ENCODE results near the gene NPEPL1.

NPEPL1 gene

GRCh38 chr20:58668901-58669286 lies 23.7 kb upstream of the NPEPL1 start:
- TF ChIP-seq CTCF (conservative IDR thresholded peaks at IDR 0.05) = no peak
- H3K27ac ChIP-seq = no peak overlapping the region

- H3K27ac ChIP-seq = no peak overlapping the region
- TF ChIP-seq CTCF (conservative IDR thresholded peaks at IDR 0.05) = no peak
Observed at GRCh38 chr20:58669287-58670006, 23.2 kb upstream of the NPEPL1 start.

GRCh38 chr20:58670102-58670501 lies 22.5 kb upstream of the NPEPL1 start:
- TF ChIP-seq CTCF (conservative IDR thresholded peaks at IDR 0.05) = no peak
- H3K27ac ChIP-seq = no peak overlapping the region

- H3K27ac ChIP-seq = no peak overlapping the region
- TF ChIP-seq CTCF (conservative IDR thresholded peaks at IDR 0.05) = no peak
Observed at GRCh38 chr20:58670659-58671058, 21.9 kb upstream of the NPEPL1 start.

- no peak overlapping the region for H3K27ac ChIP-seq
- no peak for TF ChIP-seq CTCF (conservative IDR thresholded peaks at IDR 0.05)
Observed at GRCh38 chr20:58673119-58673518, 19.5 kb upstream of the NPEPL1 start.

- no peak for TF ChIP-seq CTCF (conservative IDR thresholded peaks at IDR 0.05)
- no peak overlapping the region for H3K27ac ChIP-seq
Observed at GRCh38 chr20:58675146-58675584, 17.4 kb upstream of the NPEPL1 start.

GRCh38 chr20:58675641-58676040 lies 17.0 kb upstream of the NPEPL1 start:
- H3K27ac ChIP-seq = no peak overlapping the region
- no peak for TF ChIP-seq CTCF (conservative IDR thresholded peaks at IDR 0.05)
